Activated T-cell treated with anti-CD3 and anti-CD28 coated beads, Interleukin-2, amount 50 U/mL, for 1 hour (primary cell): ENCODE results near the gene GPR17.

Experiments
- DNase-seq: peaks from one replicate; pipeline ENCODE4 v3.0.0-alpha.2; 2020

Gene GPR17

GRCh38 chr2:127643439-127644065 lies 2.4 kb upstream of the GPR17 start:
- no peak for DNase-seq

GRCh38 chr2:127644066-127645025 lies 1.6 kb upstream of the GPR17 start:
- no peak for DNase-seq

GRCh38 chr2:127645026-127645394 lies 943 bp upstream of the GPR17 start:
- no peak for DNase-seq

GRCh38 chr2:127646487-127647241 lies 711 bp downstream of the GPR17 start:
- no peak for DNase-seq

GRCh38 chr2:127647242-127648190 lies 1.6 kb downstream of the GPR17 start:
- no peak for DNase-seq

- DNase-seq, result no peak
Measured at GRCh38 chr2:127648321-127648720, 2.4 kb downstream of the GPR17 start.

- no peak for DNase-seq
Measured at GRCh38 chr2:127649100-127649611, 3.2 kb downstream of the GPR17 start.

GRCh38 chr2:127649684-127650040 lies 3.7 kb downstream of the GPR17 start:
- peak; percentile 81 for DNase-seq

GRCh38 chr2:127650041-127650784 lies 4.3 kb downstream of the GPR17 start:
- DNase-seq, result no peak

- DNase-seq, result no peak
Measured at GRCh38 chr2:127650785-127651380, 4.9 kb downstream of the GPR17 start.

- no peak for DNase-seq
Measured at GRCh38 chr2:127651381-127651809, 5.4 kb downstream of the GPR17 start.

- DNase-seq, result no peak
Measured at GRCh38 chr2:127651971-127652550, 6.1 kb downstream of the GPR17 start.

GRCh38 chr2:127652786-127653357 lies 6.9 kb downstream of the GPR17 start:
- no peak for DNase-seq

- no peak for DNase-seq
Measured at GRCh38 chr2:127653421-127654083, 7.6 kb downstream of the GPR17 start.

GRCh38 chr2:127654084-127654837 lies 8.3 kb downstream of the GPR17 start:
- no peak for DNase-seq

GRCh38 chr2:127654838-127655175 lies 8.9 kb downstream of the GPR17 start:
- DNase-seq, result no peak

- no peak for DNase-seq
Measured at GRCh38 chr2:127655209-127656073, 9.5 kb downstream of the GPR17 start.
